Hepatocyte (in vitro differentiated cells): Measurements from ENCODE around the gene PTPN5. TPM values are rescaled to one million over a fixed set of nuclear protein-coding genes. Genes with fewer than 3 reads are reported as not detected.

Source experiments
- DNase-seq: peaks from one replicate; pipeline ENCODE4 v3.0.0-alpha.2; 2016; ENCODE audit warnings: low spot score
- H2AFZ ChIP-seq: fragments of 200-600 bp; sonication (generic); 2 replicates; pipeline ENCODE4 v1.6.0; 2016; ENCODE audit warnings: antibody characterized with exemption, mild to moderate bottlenecking
- H3K27ac ChIP-seq: fragments of 200-600 bp; sonication (generic); 2 replicates; pipeline ENCODE4 v1.5.1; 2016; ENCODE audit warnings: mild to moderate bottlenecking
- H3K27me3 ChIP-seq: fragments of 200-600 bp; sonication (generic); 2 replicates; pipeline ENCODE4 v1.6.1; 2016
- H3K36me3 ChIP-seq: fragments of 200-600 bp; sonication (generic); replicated peaks from 2 replicates; pipeline ENCODE4 v1.5.1; 2016; ENCODE audit warnings: low read depth; ENCODE audit not compliant: insufficient read depth
- H3K4me1 ChIP-seq: fragments of 200-600 bp; sonication (generic); 2 replicates; pipeline ENCODE4 v1.5.1; 2016; ENCODE audit warnings: mild to moderate bottlenecking, moderate library complexity; ENCODE audit not compliant: insufficient read depth
- H3K4me2 ChIP-seq: fragments of 200-600 bp; sonication (generic); 2 replicates; pipeline ENCODE4 v1.6.0; 2016
- H3K4me3 ChIP-seq: fragments of 200-600 bp; sonication (generic); 2 replicates; pipeline ENCODE4 v1.5.1; 2016; ENCODE audit warnings: mild to moderate bottlenecking
- H3K79me2 ChIP-seq: fragments of 200-600 bp; sonication (generic); 2 replicates; pipeline ENCODE4 v1.6.0; 2017; ENCODE audit warnings: mild to moderate bottlenecking
- H3K9me2 ChIP-seq: fragments of 200-600 bp; sonication (generic); replicated peaks from 2 replicates; pipeline ENCODE4 v1.6.0; 2017; ENCODE audit warnings: mild to moderate bottlenecking; ENCODE audit not compliant: insufficient read depth
- H3K9me3 ChIP-seq: fragments of 200-600 bp; sonication (generic); 2 replicates; pipeline ENCODE4 v1.5.1; 2016; ENCODE audit warnings: low read depth, mild to moderate bottlenecking
- H4K20me1 ChIP-seq: fragments of 200-600 bp; sonication (generic); 2 replicates; pipeline ENCODE4 v1.6.0; 2016; ENCODE audit warnings: mild to moderate bottlenecking; ENCODE audit not compliant: insufficient read depth, poor library complexity, severe bottlenecking
- EZH2 ChIP-seq: fragments of 200-600 bp; sonication (generic); IDR thresholded peaks from 2 replicates; pipeline ENCODE4 v1.6.1; 2016; ENCODE audit warnings: antibody characterized with exemption, mild to moderate bottlenecking, borderline replicate concordance
- EZH2phosphoT487 ChIP-seq: fragments of 200-600 bp; sonication (generic); IDR thresholded peaks from one replicate; pipeline ENCODE4 v1.6.1; 2018; ENCODE audit warnings: antibody characterized with exemption, mild to moderate bottlenecking, low read depth, moderate library complexity; ENCODE audit not compliant: unreplicated experiment, severe bottlenecking
- WGBS: methylation state at CpG from one replicate; pipeline ENCODE4 v1.1.6; 2016; ENCODE audit warnings: low lambda C conversion rate; ENCODE audit errors: missing lambda C conversion rate; 5-methylcytosine and 5-hydroxymethylcytosine counted together
- polyA plus RNA-seq: library from polyadenylated mRNA; unstranded; fragments of >200 nt; fragmentation: Nextera tagmentation; extraction: Ambion mirVana; gene quantifications from 2 replicates; pipeline ENCODE4 v1.2.1, GENCODE V29; 2016
- total RNA-seq: library from RNA; depleted of rRNA; stranded (reverse); fragments of >200 nt; gene quantifications from 2 replicates; pipeline ENCODE4 v1.2.3, GENCODE V29; 2014
- TF ChIP-seq, protein P1 (sequence below): fragments of 200-600 bp; sonication (generic); IDR thresholded peaks from 2 replicates; pipeline ENCODE4 v1.5.1; 2016; ENCODE audit warnings: antibody characterized with exemption, mild to moderate bottlenecking; ENCODE audit not compliant: poor library complexity

Gene PTPN5
- total and polyA plus RNA-seq, 2 experiments from 2014 or later, result 0.22 to 0.90 TPM

DNA sequence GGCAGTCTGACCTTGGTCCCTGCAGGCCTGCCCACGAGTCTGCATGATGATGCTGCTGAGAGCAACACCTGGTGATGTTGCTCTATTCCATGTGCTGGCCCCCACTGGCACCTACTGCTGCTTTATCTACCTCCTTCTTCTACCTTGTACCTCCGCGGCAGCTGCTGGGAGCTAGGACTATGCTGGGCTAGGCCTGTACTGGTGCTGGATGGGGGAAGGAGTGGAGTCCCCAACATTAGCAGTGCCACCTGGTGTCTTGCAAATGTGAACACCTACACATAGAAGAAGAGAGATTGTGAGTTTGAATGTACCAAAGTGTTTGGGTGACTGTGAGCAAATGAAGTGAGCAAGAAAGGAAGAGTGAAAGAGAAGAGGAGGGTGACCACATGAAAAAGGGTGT, 30.5 kb downstream of the PTPN5 start:
- Histone ChIP-seq H3K4me2 (no peak overlapping the region), H3K27ac (no peak overlapping the region), H3K9me2 (no peaks in the 10 kb centered on the region), H3K4me3 (no peak overlapping the region), H2AFZ (no peak overlapping the region), H3K79me2 (no peaks in the 10 kb centered on the region), H3K36me3 (no peaks in the 10 kb centered on the region), H4K20me1 (no peaks in the 10 kb centered on the region), H3K9me3 (no peaks in the 10 kb centered on the region), H3K27me3 (no peaks in the 10 kb centered on the region), H3K4me1 (no peaks in the 10 kb centered on the region)
- 100% methylated on average over 3 of the region's 3 CpGs for WGBS
- TF ChIP-seq EZH2, result no peak
- TF ChIP-seq, protein P1, sequence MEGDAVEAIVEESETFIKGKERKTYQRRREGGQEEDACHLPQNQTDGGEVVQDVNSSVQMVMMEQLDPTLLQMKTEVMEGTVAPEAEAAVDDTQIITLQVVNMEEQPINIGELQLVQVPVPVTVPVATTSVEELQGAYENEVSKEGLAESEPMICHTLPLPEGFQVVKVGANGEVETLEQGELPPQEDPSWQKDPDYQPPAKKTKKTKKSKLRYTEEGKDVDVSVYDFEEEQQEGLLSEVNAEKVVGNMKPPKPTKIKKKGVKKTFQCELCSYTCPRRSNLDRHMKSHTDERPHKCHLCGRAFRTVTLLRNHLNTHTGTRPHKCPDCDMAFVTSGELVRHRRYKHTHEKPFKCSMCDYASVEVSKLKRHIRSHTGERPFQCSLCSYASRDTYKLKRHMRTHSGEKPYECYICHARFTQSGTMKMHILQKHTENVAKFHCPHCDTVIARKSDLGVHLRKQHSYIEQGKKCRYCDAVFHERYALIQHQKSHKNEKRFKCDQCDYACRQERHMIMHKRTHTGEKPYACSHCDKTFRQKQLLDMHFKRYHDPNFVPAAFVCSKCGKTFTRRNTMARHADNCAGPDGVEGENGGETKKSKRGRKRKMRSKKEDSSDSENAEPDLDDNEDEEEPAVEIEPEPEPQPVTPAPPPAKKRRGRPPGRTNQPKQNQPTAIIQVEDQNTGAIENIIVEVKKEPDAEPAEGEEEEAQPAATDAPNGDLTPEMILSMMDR, result no peak
- no peak for TF ChIP-seq EZH2phosphoT487
- DNase-seq, result no peak

DNA sequence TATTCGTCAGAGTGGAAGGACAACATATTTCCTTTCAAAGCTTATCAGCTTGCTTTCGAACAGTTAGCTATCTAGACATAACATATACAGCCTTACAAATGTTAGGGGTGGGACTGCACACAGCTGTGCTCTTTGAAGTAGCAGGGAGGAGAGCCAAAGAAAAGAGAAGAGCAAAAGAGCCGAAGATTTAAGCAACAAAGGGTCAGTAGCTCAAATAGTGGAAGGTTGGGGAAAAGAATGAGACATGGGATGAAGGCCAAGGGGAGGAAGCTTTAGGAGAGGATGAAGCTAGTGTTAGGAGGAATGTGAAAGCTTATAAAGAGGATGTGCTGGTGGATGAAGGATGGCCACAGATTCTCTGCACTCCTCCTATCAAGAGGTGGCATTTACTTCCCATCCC, 33.8 kb downstream of the PTPN5 start:
- DNase-seq, result no peak
- 52% methylated on average over 3 of the region's 3 CpGs for WGBS
- H3K4me2 ChIP-seq, result no peak overlapping the region

DNA sequence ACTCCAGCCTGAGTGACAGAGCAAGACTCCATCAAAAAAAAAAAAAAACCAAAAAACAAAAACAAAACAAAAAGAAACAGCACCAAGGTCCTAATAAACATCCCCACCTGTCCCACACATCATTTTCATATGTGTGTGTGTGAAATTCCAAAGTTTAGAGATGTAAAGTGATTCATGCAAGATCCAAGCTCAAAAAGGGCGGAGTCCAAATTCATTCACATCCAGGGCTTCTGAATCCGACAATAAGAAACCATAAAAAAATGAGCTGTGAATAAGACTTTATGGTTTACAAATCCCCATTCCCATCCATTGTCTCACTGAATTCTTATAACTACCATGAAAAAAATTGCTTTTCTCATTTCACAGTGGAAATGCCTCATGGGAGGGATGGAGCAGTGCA, 34.7 kb downstream of the PTPN5 start:
- no peaks in the 10 kb centered on the region for H3K9me3 ChIP-seq
- H4K20me1 ChIP-seq, result no peaks in the 10 kb centered on the region
- no peaks in the 10 kb centered on the region for H3K9me2 ChIP-seq
- no peaks in the 10 kb centered on the region for H3K79me2 ChIP-seq
- H3K4me1 ChIP-seq, result no peaks in the 10 kb centered on the region
- no peak overlapping the region for H2AFZ ChIP-seq
- H3K27ac ChIP-seq, result no peak overlapping the region
- H3K4me3 ChIP-seq, result no peak overlapping the region
- H3K27me3 ChIP-seq, result no peaks in the 10 kb centered on the region
- TF ChIP-seq EZH2phosphoT487 (no peak), EZH2 (no peak)
- TF ChIP-seq, protein P1, result no peak
- H3K4me2 ChIP-seq, result no peak overlapping the region
- no peaks in the 10 kb centered on the region for H3K36me3 ChIP-seq
- no peak for DNase-seq
- 94% methylated on average over 2 of the region's 2 CpGs for WGBS

More for the DNA sequence above, 33.8 kb downstream of the PTPN5 start:
- Histone ChIP-seq H3K27me3 (no peaks in the 10 kb centered on the region), H3K79me2 (no peaks in the 10 kb centered on the region), H4K20me1 (no peaks in the 10 kb centered on the region), H3K9me3 (no peaks in the 10 kb centered on the region), H3K27ac (no peak overlapping the region), H3K36me3 (no peaks in the 10 kb centered on the region), H3K9me2 (no peaks in the 10 kb centered on the region), H3K4me1 (no peaks in the 10 kb centered on the region), H3K4me3 (no peak overlapping the region), H2AFZ (no peak overlapping the region)
- no peak for TF ChIP-seq EZH2
- TF ChIP-seq, protein P1, result no peak
- no peak for TF ChIP-seq EZH2phosphoT487

DNA sequence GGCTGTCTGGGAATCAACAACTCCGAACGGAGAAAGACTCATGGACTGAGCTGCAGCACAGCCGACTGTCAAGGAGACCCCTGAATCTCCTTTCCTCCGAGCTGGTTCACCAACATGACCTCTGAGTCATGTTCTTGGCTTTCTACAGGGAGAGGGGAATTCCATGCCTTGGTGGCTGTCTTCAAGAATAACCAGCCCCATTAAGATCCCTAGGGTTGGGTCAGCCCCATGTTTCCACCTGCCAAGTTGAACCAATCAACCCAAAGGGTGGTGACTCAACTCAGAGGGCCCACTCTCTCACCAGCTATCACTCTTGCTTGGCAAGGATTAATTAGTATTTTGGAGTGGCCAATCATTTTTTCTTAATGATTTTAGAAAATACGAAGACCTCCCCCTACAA, 37.3 kb downstream of the PTPN5 start:
- Histone ChIP-seq H3K4me3 (no peak overlapping the region), H3K4me2 (no peak overlapping the region), H3K27me3 (no peaks in the 10 kb centered on the region), H2AFZ (no peak overlapping the region), H3K4me1 (peaks cover 3% of the 10 kb centered on the region), H3K9me3 (no peaks in the 10 kb centered on the region), H3K9me2 (no peaks in the 10 kb centered on the region), H3K36me3 (no peaks in the 10 kb centered on the region), H4K20me1 (no peaks in the 10 kb centered on the region), H3K27ac (no peak overlapping the region), H3K79me2 (no peaks in the 10 kb centered on the region)
- WGBS, result 48% methylated on average over 5 of the region's 5 CpGs
- DNase-seq, result no peak
- TF ChIP-seq EZH2 (no peak), EZH2phosphoT487 (no peak)
- TF ChIP-seq, protein P1, result no peak
